Measurements from ENCODE around the gene PATJ. TPM values are rescaled to one million over a fixed set of nuclear protein-coding genes. Genes with fewer than 3 reads are reported as not detected.

The PATJ gene
- polyA plus RNA-seq, 1 of the 3 experiments (the other 2 are of a cell fraction) = 3.0 TPM

DNA sequence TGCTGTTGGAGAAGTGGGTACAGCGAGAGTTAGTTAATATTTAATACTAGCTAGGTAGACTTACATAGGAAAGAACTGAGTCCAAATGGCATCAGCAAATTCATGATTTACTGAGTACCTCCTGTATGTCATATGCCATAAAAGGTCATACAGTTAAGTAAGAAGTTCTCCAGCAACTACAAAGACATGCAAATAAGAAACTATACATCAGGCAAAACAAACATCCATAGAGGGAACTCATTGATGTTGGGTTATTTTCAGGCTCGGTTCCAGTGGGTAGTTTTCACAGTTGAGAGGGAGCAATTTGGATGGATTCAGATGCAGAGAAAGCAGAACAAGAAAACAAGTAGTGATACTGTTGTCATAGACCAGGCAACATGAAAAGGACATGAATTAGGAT, 287.4 kb downstream of the PATJ start:
- no peak overlapping the region for H3K27ac ChIP-seq (ENCODE audit: low read depth in 2 of 2, low read length in 1 of 2)
- H3K79me2 ChIP-seq (ENCODE audit: insufficient read depth) = no peaks in the 10 kb centered on the region
- peaks cover 0 to 4% of the 10 kb centered on the region in 2 experiments; a peak in 1 of 4 replicates for H3K4me1 ChIP-seq (ENCODE audit: control insufficient read depth in 1 of 2, insufficient read depth in 2 of 2, low read depth in 1 of 2, low read length in 1 of 2)
- no peaks in the 10 kb centered on the region for H3K36me3 ChIP-seq (replicated peaks in 1 of 2; ENCODE audit: control insufficient read depth in 1 of 2, insufficient read depth in 2 of 2, low read length in 1 of 2)
- CTCF ChIA-PET = no interaction called here
- POLR2A ChIA-PET = no interaction called here
- no peak overlapping the region for H3K4me3 ChIP-seq (ENCODE audit: low read depth in 2 of 2, low read length in 1 of 2)
- no peak overlapping the region for H2AFZ ChIP-seq (ENCODE audit: low read depth)
- no peaks in the 10 kb centered on the region for H3K9me3 ChIP-seq
- no peaks in the 10 kb centered on the region for H4K20me1 ChIP-seq (ENCODE audit: insufficient read depth)
- no peaks in the 10 kb centered on the region for H3K9me2 ChIP-seq
- TF ChIP-seq, protein P1, sequence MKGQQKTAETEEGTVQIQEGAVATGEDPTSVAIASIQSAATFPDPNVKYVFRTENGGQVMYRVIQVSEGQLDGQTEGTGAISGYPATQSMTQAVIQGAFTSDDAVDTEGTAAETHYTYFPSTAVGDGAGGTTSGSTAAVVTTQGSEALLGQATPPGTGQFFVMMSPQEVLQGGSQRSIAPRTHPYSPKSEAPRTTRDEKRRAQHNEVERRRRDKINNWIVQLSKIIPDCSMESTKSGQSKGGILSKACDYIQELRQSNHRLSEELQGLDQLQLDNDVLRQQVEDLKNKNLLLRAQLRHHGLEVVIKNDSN (IDR thresholded peaks at IDR 0.05; ENCODE audit: borderline replicate concordance, low read depth) = no peak
- no peak for TF ChIP-seq FOXM1 (IDR thresholded peaks at IDR 0.05; ENCODE audit: low read depth)
- TF ChIP-seq GABPA (IDR thresholded peaks at IDR 0.05; ENCODE audit: low read depth) = no peak
- TF ChIP-seq RXRA (IDR thresholded peaks at IDR 0.05; ENCODE audit: borderline replicate concordance, low read depth) = no peak
- no peak for TF ChIP-seq TCF12 (IDR thresholded peaks at IDR 0.05)
- TF ChIP-seq MAX (IDR thresholded peaks at IDR 0.05; ENCODE audit: low read depth) = no peak
- no peak for TF ChIP-seq MXI1 (IDR thresholded peaks at IDR 0.05; ENCODE audit: low read depth, low read length)
- no peak for TF ChIP-seq NRF1 (IDR thresholded peaks at IDR 0.05; ENCODE audit: low read depth, low read length)
- TF ChIP-seq CHD2 (IDR thresholded peaks at IDR 0.05; ENCODE audit: low read length, partially characterized antibody) = no peak
- TF ChIP-seq EP300 (IDR thresholded peaks at IDR 0.05; ENCODE audit: borderline replicate concordance in 1 of 2, low read depth in 1 of 2, low read length in 1 of 2) = no peak
- TF ChIP-seq YY1 (IDR thresholded peaks at IDR 0.05; ENCODE audit: low read depth) = no peak
- no peak for TF ChIP-seq POLR2AphosphoS5 (IDR thresholded peaks at IDR 0.05; ENCODE audit: low read depth, low read length)
- TF ChIP-seq TAF1 (IDR thresholded peaks at IDR 0.05; ENCODE audit: borderline replicate concordance, low read depth, low read length) = no peak
- TF ChIP-seq REST (IDR thresholded peaks at IDR 0.05; ENCODE audit: low read depth, low read length) = no peak
- TF ChIP-seq GATA2 (CRISPR knock-in tag; IDR thresholded peaks at IDR 0.05) = no peak
- no peak for TF ChIP-seq TEAD4 (IDR thresholded peaks at IDR 0.05; ENCODE audit: borderline replicate concordance, insufficient read depth)
- 74% methylated on average over 2 of the region's 2 CpGs for WGBS (ENCODE audit: low lambda C conversion rate)
- H3K27me3 ChIP-seq (ENCODE audit: insufficient read depth) = no peaks in the 10 kb centered on the region
- no peak overlapping the region for H3K9ac ChIP-seq
- no peaks in the 10 kb centered on the region for H3F3A ChIP-seq (replicated peaks; ENCODE audit: insufficient read depth)
- no peak for DNase-seq
- H3K4me2 ChIP-seq = no peak overlapping the region

Measured in SK-N-SH (cell line).